GM12891 (cell line): ENCODE measurements around the gene SLC25A39.

Experiments
- POLR2A ChIP-seq: IDR thresholded peaks from 2 replicates; pipeline ENCODE4 v1.6.1; 2011; ENCODE audit warnings: low read depth, low read length, control low read depth
- POLR2AphosphoS5 ChIP-seq: IDR thresholded peaks from 2 replicates; pipeline ENCODE4 v1.6.1; 2011; ENCODE audit warnings: low read depth, low read length, control low read depth

DNA sequence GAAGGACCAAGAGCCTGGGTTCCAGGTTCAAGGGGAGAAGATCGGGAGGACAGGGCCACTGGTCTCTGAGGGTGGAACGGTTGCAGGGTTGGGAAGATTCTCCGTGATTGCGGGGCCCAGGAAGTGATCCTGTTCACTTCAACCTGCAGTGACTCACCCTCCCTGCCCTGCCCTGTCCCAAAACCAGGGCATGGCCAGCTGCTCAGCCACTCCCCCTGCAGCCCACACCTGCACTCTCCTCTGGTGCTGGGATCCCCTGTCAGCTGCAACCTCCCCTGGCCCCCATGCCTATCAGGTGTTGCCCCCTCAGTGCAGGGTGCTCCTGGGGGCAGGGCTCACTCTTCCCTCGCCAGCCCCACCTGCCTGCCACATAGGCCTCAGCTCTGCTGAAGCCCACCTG, 15.2 kb downstream of the SLC25A39 start:
- no peak for TF ChIP-seq POLR2A
- TF ChIP-seq POLR2AphosphoS5: no peak
